Ureter (tissue), 1 donor: ENCODE results near the gene TAC3. TPM values are rescaled to one million over a fixed set of nuclear protein-coding genes. Genes with fewer than 3 reads are reported as not detected.
"Not testable (repeated sequence)": the region's sequence is repeated elsewhere in the genome, so short reads cannot be mapped to it uniquely, and the experiment has no call there.

Experiments used
- DNase-seq: peaks from one replicate; pipeline ENCODE4 v3.0.0-alpha.2; 2020; ENCODE audit warnings: low spot score
- total RNA-seq: library from RNA; stranded (reverse); gene quantifications from one replicate; pipeline ENCODE4 v1.2.4, GENCODE V29; 2023
- donor health status: DM: yes; HTN: yes; CAD: no.

The TAC3 gene
- total RNA-seq, result not detected

- DNase-seq, result no peak
Observed at GRCh38 chr12:57016348-57016747, at the start of gene TAC3. TSS of gene TAC3 (minus strand) at chr12:57016529. CDS start at chr12:57015797, 732 bp downstream.

- no peak for DNase-seq
Observed at GRCh38 chr12:57063991-57064685, 47.8 kb upstream of the TAC3 start.

GRCh38 chr12:57058454-57058853 is 42.1 kb upstream of the TAC3 start:
- DNase-seq, result no peak

- no peak for DNase-seq
Observed at GRCh38 chr12:57057067-57057751, 40.9 kb upstream of the TAC3 start.

GRCh38 chr12:57055824-57056223 is 39.5 kb upstream of the TAC3 start:
- no peak for DNase-seq

- DNase-seq, result not testable (repeated sequence)
Observed at GRCh38 chr12:57053901-57054300, 37.6 kb upstream of the TAC3 start.

- DNase-seq, result not testable (repeated sequence)
Observed at GRCh38 chr12:57053146-57053545, 36.8 kb upstream of the TAC3 start.

- DNase-seq, result no peak
Observed at GRCh38 chr12:57051011-57051410, 34.7 kb upstream of the TAC3 start.

- no peak for DNase-seq
Observed at GRCh38 chr12:57049890-57050289, 33.6 kb upstream of the TAC3 start, which contains the start of gene MYO1A. TSS of gene MYO1A (minus strand) at chr12:57050129. CDS start at chr12:57048323, 1,806 bp downstream.

- DNase-seq, result no peak
Observed at GRCh38 chr12:57049119-57049446, 32.8 kb upstream of the TAC3 start.

- DNase-seq, result no peak
Observed at GRCh38 chr12:57048423-57049118, 32.2 kb upstream of the TAC3 start.

GRCh38 chr12:57047981-57048380 is 31.7 kb upstream of the TAC3 start:
- no peak for DNase-seq

GRCh38 chr12:57046947-57047890 is 30.9 kb upstream of the TAC3 start:
- no peak for DNase-seq

GRCh38 chr12:57046086-57046791 is 29.9 kb upstream of the TAC3 start:
- DNase-seq, result no peak

GRCh38 chr12:57044889-57045288 is 28.6 kb upstream of the TAC3 start:
- no peak for DNase-seq

- DNase-seq, result no peak
Observed at GRCh38 chr12:57044468-57044867, 28.1 kb upstream of the TAC3 start.

GRCh38 chr12:57042695-57043094 is 26.4 kb upstream of the TAC3 start:
- DNase-seq, result no peak

GRCh38 chr12:57040750-57041149 is 24.4 kb upstream of the TAC3 start:
- no peak for DNase-seq

- no peak for DNase-seq
Observed at GRCh38 chr12:57040211-57040610, 23.9 kb upstream of the TAC3 start.

- no peak for DNase-seq
Observed at GRCh38 chr12:57039016-57039798, 22.9 kb upstream of the TAC3 start.
